ENCODE data around the gene EPHB1. TPM values are rescaled to one million over a fixed set of nuclear protein-coding genes. Genes with fewer than 3 reads are reported as not detected.

EPHB1 gene
- total and polyA plus RNA-seq, 2 experiments from 2014 or later: 0.43 to 0.81 TPM

DNA sequence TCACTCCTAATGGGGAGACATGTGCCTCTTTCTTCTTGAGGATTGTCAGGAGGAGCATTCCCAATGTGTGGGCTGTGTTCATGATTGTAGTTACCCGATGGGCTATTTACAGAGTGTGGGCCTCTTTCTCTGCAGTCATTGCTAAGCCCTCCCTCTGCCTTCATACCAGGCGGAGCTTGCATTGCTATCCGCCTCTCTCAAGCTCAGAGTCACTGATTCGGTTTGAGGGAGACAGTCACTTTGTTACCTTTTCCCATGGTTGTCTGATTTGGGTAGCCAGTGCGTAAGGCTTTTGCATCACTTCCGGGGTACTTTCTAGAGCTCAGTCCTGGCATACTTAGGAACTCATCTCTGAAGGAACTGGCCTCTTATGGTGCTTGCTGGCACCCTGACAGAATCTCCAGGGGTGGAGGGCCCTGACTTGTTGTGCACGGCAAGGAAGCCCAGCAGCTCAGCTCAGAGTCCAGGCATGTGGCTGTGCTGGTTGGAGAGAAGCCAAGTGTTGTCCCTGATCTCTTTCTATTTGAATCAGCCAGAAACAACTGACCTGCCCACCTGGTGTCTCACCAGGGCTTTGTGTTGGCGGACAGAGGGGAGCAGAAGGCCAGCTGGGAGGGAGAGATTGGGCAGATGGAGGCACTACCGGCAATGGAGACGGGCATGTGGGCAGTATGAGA, 79.8 kb downstream of the EPHB1 start:
- no peaks in the 10 kb centered on the region for H3K9me2 ChIP-seq (ENCODE audit: insufficient read depth)
- no peaks in the 10 kb centered on the region for H4K20me1 ChIP-seq (ENCODE audit: insufficient read depth)
- WGBS, 2 experiments (ENCODE audit: low coverage in 1 of 2, low lambda C conversion rate in 2 of 2, missing lambda C conversion rate in 2 of 2): 68% methylated on average over 10 of the region's 10 CpGs
- H3K27me3 ChIP-seq (replicated peaks; ENCODE audit: insufficient read depth): no peaks in the 10 kb centered on the region
- H3F3A ChIP-seq (ENCODE audit: insufficient read depth): no peaks in the 10 kb centered on the region
- no peak for TF ChIP-seq EZH2phosphoT487 (IDR thresholded peaks at IDR 0.05; ENCODE audit: insufficient read depth, low read depth)
- no peak for TF ChIP-seq EZH2 (IDR thresholded peaks at IDR 0.05; ENCODE audit: insufficient read depth, poor library complexity, severe bottlenecking)
- H3K27ac ChIP-seq: no peak overlapping the region
- no peaks in the 10 kb centered on the region for H3K4me1 ChIP-seq (ENCODE audit: insufficient read depth)
- no peaks in the 10 kb centered on the region for H3K79me2 ChIP-seq (ENCODE audit: insufficient read depth)
- no peak overlapping the region for H2AFZ ChIP-seq
- H3K4me2 ChIP-seq (ENCODE audit: unreplicated experiment): no peak overlapping the region
- no peak overlapping the region for H3K9ac ChIP-seq
- in situ Hi-C loops (cut with MboI): no loop called here
- H3K4me3 ChIP-seq: no peak overlapping the region
- no peaks in the 10 kb centered on the region for H3K9me3 ChIP-seq (ENCODE audit: low read depth)
- peak; percentile 9 for DNase-seq
- H3K36me3 ChIP-seq (ENCODE audit: low read depth): no peaks in the 10 kb centered on the region

- H3K27me3 ChIP-seq (replicated peaks; ENCODE audit: insufficient read depth): no peaks in the 10 kb centered on the region
- in situ Hi-C loops (cut with MboI): no loop called here
- no peaks in the 10 kb centered on the region for H3K9me3 ChIP-seq (ENCODE audit: low read depth)
- no peaks in the 10 kb centered on the region for H3F3A ChIP-seq (ENCODE audit: insufficient read depth)
- TF ChIP-seq EZH2phosphoT487 (IDR thresholded peaks at IDR 0.05; ENCODE audit: insufficient read depth, low read depth) (no peak), EZH2 (IDR thresholded peaks at IDR 0.05; ENCODE audit: insufficient read depth, poor library complexity, severe bottlenecking) (no peak)
- H3K36me3 ChIP-seq (ENCODE audit: low read depth): no peaks in the 10 kb centered on the region
- H3K4me3 ChIP-seq: no peak overlapping the region
- no peaks in the 10 kb centered on the region for H4K20me1 ChIP-seq (ENCODE audit: insufficient read depth)
- no peak overlapping the region for H3K27ac ChIP-seq
- H3K9me2 ChIP-seq (ENCODE audit: insufficient read depth): no peaks in the 10 kb centered on the region
- DNase-seq: no peak
- H2AFZ ChIP-seq: no peak overlapping the region
- H3K9ac ChIP-seq: no peak overlapping the region
- no peaks in the 10 kb centered on the region for H3K79me2 ChIP-seq (ENCODE audit: insufficient read depth)
- 66 to 83% methylated on average over 2 of the region's 2 CpGs for WGBS, 2 experiments (ENCODE audit: low coverage in 1 of 2, low lambda C conversion rate in 2 of 2, missing lambda C conversion rate in 2 of 2)
- no peaks in the 10 kb centered on the region for H3K4me1 ChIP-seq (ENCODE audit: insufficient read depth)
- H3K4me2 ChIP-seq (ENCODE audit: unreplicated experiment): no peak overlapping the region
Measured at GRCh38 chr3:134876836-134877235, 81.8 kb downstream of the EPHB1 start.

GRCh38 chr3:134877788-134878187, 82.7 kb downstream of the EPHB1 start:
- no peak overlapping the region for H3K4me3 ChIP-seq
- no peaks in the 10 kb centered on the region for H3K27me3 ChIP-seq (replicated peaks; ENCODE audit: insufficient read depth)
- H3K79me2 ChIP-seq (ENCODE audit: insufficient read depth): no peaks in the 10 kb centered on the region
- 81 to 84% methylated on average over 5 of the region's 5 CpGs for whole genome bisulfite sequencing, 2 experiments (ENCODE audit: low coverage in 1 of 2, low lambda C conversion rate in 2 of 2, missing lambda C conversion rate in 2 of 2)
- no peak overlapping the region for H3K9ac ChIP-seq
- H3K9me3 ChIP-seq (ENCODE audit: low read depth): no peaks in the 10 kb centered on the region
- no peak for DNase-seq
- no peak overlapping the region for H3K4me2 ChIP-seq (ENCODE audit: unreplicated experiment)
- in situ Hi-C loops (cut with MboI): no loop called here
- no peaks in the 10 kb centered on the region for H3K4me1 ChIP-seq (ENCODE audit: insufficient read depth)
- no peak overlapping the region for H2AFZ ChIP-seq
- no peak for TF ChIP-seq EZH2phosphoT487 (IDR thresholded peaks at IDR 0.05; ENCODE audit: insufficient read depth, low read depth)
- no peak for TF ChIP-seq EZH2 (IDR thresholded peaks at IDR 0.05; ENCODE audit: insufficient read depth, poor library complexity, severe bottlenecking)
- no peaks in the 10 kb centered on the region for H3F3A ChIP-seq (ENCODE audit: insufficient read depth)
- H3K27ac ChIP-seq: no peak overlapping the region
- H3K9me2 ChIP-seq (ENCODE audit: insufficient read depth): no peaks in the 10 kb centered on the region
- H4K20me1 ChIP-seq (ENCODE audit: insufficient read depth): no peaks in the 10 kb centered on the region
- no peaks in the 10 kb centered on the region for H3K36me3 ChIP-seq (ENCODE audit: low read depth)

GRCh38 chr3:134879990-134880389, 84.9 kb downstream of the EPHB1 start:
- no peaks in the 10 kb centered on the region for H3K9me3 ChIP-seq (ENCODE audit: low read depth)
- no peaks in the 10 kb centered on the region for H3F3A ChIP-seq (ENCODE audit: insufficient read depth)
- no peak overlapping the region for H3K27ac ChIP-seq
- no peak overlapping the region for H3K4me2 ChIP-seq (ENCODE audit: unreplicated experiment)
- 41 to 61% methylated on average over 1 of the region's 1 CpG for WGBS, 2 experiments (ENCODE audit: low coverage in 1 of 2, low lambda C conversion rate in 2 of 2, missing lambda C conversion rate in 2 of 2)
- no peaks in the 10 kb centered on the region for H3K9me2 ChIP-seq (ENCODE audit: insufficient read depth)
- H3K36me3 ChIP-seq (ENCODE audit: low read depth): no peaks in the 10 kb centered on the region
- in situ Hi-C loops (cut with MboI): no loop called here
- no peak overlapping the region for H3K4me3 ChIP-seq
- no peak for DNase-seq
- H2AFZ ChIP-seq: no peak overlapping the region
- H4K20me1 ChIP-seq (ENCODE audit: insufficient read depth): no peaks in the 10 kb centered on the region
- H3K4me1 ChIP-seq (ENCODE audit: insufficient read depth): peaks cover 5% of the 10 kb centered on the region
- H3K79me2 ChIP-seq (ENCODE audit: insufficient read depth): no peaks in the 10 kb centered on the region
- TF ChIP-seq EZH2phosphoT487 (IDR thresholded peaks at IDR 0.05; ENCODE audit: insufficient read depth, low read depth) (no peak), EZH2 (IDR thresholded peaks at IDR 0.05; ENCODE audit: insufficient read depth, poor library complexity, severe bottlenecking) (no peak)
- no peaks in the 10 kb centered on the region for H3K27me3 ChIP-seq (replicated peaks; ENCODE audit: insufficient read depth)
- no peak overlapping the region for H3K9ac ChIP-seq
